Subcutaneous abdominal adipose tissue (tissue), 5 donors: ENCODE data around the gene TSKU.
A peak's percentile ranks its signal among the peaks of the same experiment; 100 is the strongest.

Source experiments
- H3K27ac ChIP-seq: one replicate; pipeline ENCODE4 v1.7.0; 2013; ENCODE audit warnings: low read depth, mild to moderate bottlenecking, inconsistent platforms, low read length, moderate library complexity
- H3K27me3 ChIP-seq, 5 donors: one replicate each; pipeline ENCODE4 v1.7.0; 2013; ENCODE audit warnings: low read length in 5 of 5, inconsistent platforms in 1 of 5; ENCODE audit not compliant: control insufficient read depth in 5 of 5, insufficient read depth in 4 of 5
- H3K36me3 ChIP-seq, 5 donors: one replicate each; pipeline ENCODE4 v1.7.0; 2013; ENCODE audit warnings: low read length in 5 of 5; ENCODE audit not compliant: control insufficient read depth in 5 of 5, insufficient read depth in 5 of 5
- H3K4me1 ChIP-seq, 5 donors: one replicate each; pipeline ENCODE4 v1.7.0; 2013; ENCODE audit warnings: low read length in 5 of 5, mild to moderate bottlenecking in 3 of 5, moderate library complexity in 1 of 5; ENCODE audit not compliant: control insufficient read depth in 5 of 5, insufficient read depth in 5 of 5
- H3K4me3 ChIP-seq, 5 donors: one replicate each; pipeline ENCODE4 v1.7.0; 2013; ENCODE audit warnings: low read length in 5 of 5, low read depth in 1 of 5
- H3K9ac ChIP-seq, 5 donors: one replicate each; pipeline ENCODE4 v1.7.0; 2013; ENCODE audit warnings: low read length in 5 of 5, mild to moderate bottlenecking in 4 of 5, moderate library complexity in 3 of 5
- H3K9me3 ChIP-seq, 5 donors: one replicate each; pipeline ENCODE4 v1.7.0; 2013; ENCODE audit warnings: low read length in 5 of 5; ENCODE audit not compliant: control insufficient read depth in 5 of 5
- donor health status: healthy.
- donor health status: healthy.
- donor health status: healthy.
- donor health status: healthy.
- donor health status: healthy.

TSKU gene

DNA sequence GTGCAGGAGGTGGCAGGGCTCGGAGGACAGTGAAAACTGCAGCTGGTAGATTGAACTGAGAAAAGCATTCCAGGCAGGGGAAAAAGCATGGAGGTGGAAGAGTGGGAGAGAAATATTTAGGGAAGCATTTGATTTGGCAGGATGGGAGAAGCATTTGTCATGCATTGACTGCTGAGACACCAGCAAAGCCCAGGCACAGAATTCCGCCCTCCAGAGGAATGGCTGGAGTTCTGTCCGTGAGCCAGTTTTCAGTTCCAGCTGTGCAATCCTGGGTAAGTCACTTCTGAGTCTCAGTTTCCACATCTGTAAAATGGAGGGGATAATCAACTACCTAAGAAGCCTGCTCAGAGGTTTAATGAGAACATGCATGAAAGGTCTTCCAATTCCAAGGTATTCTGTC lies 4.3 kb upstream of the TSKU start:
- H3K4me1 ChIP-seq, result peaks cover 12 to 59% (median 51%) of the 10 kb centered on the region in 5 donors
- H3K9me3 ChIP-seq, result peaks cover 0 to 5% (median 4%) of the 10 kb centered on the region in 5 donors
- H3K9ac ChIP-seq, result no peak overlapping the region
- H3K4me3 ChIP-seq, result no peak overlapping the region
- H3K36me3 ChIP-seq, result no peaks in the 10 kb centered on the region
- no peak overlapping the region for H3K27ac ChIP-seq
- no peaks in the 10 kb centered on the region for H3K27me3 ChIP-seq

DNA sequence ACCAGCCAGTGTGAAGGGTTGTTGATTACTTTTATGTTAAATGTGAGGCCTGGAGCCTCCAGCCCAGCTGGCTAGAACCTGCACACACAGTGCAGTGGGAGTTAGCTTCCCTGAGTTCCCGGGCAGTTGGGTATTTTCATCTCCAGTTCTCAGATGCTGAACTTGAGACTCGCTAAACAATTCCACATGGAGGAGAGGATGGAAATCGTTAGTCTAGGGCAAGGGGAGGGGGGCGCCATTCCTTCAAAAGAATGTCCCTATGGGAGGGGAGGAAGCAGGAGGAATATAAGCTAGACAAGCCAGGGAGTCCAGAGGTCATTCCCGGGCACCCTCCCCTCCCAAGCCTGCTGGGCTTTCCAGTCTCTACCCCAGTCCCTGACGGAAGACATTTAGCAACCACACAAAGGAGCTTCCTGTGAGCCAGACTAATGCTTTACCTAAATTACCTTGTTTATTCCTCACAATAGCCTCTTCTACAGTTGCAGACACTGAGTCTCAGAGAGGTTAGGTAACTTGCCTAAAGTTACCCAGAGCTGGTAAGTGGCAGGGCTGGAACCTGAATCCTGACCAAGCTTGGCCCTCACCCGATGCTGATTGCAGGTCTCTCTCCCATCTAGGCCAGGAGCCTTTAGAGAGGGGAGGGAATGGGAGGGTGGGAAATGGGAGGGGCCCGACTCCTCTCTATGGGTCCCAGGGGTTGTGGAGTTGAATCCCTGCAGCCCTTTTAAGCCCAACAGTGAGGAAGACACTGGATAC lies 1.9 kb upstream of the TSKU start:
- H3K4me1 ChIP-seq, result peaks cover 22 to 75% (median 70%) of the 10 kb centered on the region in 5 donors
- H3K27me3 ChIP-seq, result no peaks in the 10 kb centered on the region
- H3K9me3 ChIP-seq, result peaks cover 0 to 5% (median 0%) of the 10 kb centered on the region in 5 donors
- H3K9ac ChIP-seq, result peak overlapping the region; percentile 21 to 54 (median 50)
- peak overlapping the region; percentile 95 for H3K27ac ChIP-seq
- H3K36me3 ChIP-seq, result peaks cover 0 to 2% (median 0%) of the 10 kb centered on the region in 5 donors
- peak overlapping the region; percentile 83 to 94 (median 90) for H3K4me3 ChIP-seq

DNA sequence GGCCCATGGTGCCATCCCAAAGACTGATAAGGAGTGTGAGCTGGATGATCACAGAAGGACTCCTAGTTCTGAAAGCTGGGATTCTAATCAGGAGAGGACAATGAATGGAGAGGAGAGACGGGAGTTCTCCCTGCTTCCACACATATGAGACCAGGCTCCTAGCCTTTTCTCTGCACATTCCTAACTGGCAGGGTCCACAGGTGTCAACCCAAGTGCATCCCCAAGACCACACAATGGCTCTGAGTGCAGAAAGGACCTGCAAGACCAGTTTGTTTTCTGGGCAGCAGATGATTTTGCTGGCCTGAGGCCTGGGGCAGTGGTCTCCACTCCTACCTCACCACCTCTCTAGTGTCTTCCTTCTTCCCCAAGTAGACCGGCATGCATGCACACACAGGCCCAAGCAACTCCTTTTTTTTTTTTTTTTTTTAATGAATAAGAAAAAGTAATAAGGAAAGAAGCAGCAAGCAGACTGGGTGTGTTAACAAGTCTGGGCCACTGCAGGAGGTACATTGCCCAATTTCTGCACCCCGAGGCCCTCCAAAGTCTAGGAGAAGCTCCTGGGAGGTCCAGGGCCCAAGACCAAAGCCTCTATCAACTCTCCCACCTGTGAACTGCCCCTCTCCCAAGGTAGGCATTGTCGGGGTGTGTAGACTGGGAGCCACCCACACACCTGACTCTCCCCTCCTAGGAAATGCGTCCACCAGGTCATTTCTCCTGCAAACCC lies 1.2 kb upstream of the TSKU start:
- peak overlapping the region; percentile 83 to 94 (median 90) for H3K4me3 ChIP-seq
- peaks cover 27 to 82% (median 78%) of the 10 kb centered on the region in 5 donors for H3K4me1 ChIP-seq

DNA sequence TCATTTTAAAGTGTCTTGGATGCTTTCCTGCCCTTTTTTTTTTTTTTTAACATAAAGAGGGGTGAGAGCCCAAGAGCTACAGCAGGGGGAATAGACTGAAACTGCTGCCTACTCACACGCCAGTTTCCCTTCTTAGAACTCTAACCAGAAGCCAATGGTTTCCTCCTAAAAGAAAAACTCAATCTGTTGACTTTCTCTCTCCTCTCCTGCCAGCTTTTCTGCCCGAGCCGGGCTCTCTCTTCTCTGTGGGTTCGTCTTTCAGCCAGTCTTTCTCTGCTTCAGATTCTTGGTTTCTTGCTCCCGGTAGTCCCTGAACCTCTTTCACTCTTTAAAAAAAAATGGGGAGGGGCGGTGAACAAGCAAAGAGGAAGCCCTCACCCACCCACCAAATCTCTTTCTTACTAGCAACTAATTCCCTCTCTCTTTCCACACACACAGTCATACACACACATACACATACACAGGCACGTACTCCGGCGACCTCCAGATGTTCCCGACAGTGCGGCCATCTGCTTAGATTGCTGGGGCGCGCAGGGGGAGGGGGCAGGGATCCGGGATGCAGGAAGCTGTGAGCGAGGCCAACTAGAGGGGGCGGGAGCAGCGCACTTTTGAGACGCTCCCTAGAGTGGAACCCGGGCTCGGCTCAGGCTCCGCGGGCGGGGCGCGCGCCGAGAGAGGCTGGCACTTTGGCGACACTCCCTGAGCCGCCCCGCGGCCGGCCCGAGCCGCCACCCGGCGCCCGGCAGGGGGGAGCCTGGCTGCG lies 444 bp upstream of the TSKU start:
- Histone ChIP-seq H3K9ac (peak overlapping the region; percentile 57 to 83 (median 77)), H3K27ac (peak overlapping the region; percentile 95), H3K4me3 (peak overlapping the region; percentile 83 to 94 (median 90)), H3K9me3 (no peaks in the 10 kb centered on the region), H3K4me1 (peaks cover 31 to 87% (median 85%) of the 10 kb centered on the region in 5 donors), H3K36me3 (peaks cover 0 to 7% (median 2%) of the 10 kb centered on the region in 5 donors), H3K27me3 (no peaks in the 10 kb centered on the region)

More for the DNA sequence above, 1.2 kb upstream of the TSKU start:
- H3K36me3 ChIP-seq, result peaks cover 0 to 3% (median 0%) of the 10 kb centered on the region in 5 donors
- H3K9me3 ChIP-seq, result no peaks in the 10 kb centered on the region
- H3K9ac ChIP-seq, result peak overlapping the region; percentile 51 to 83 (median 77)
- peak overlapping the region; percentile 95 for H3K27ac ChIP-seq
- no peaks in the 10 kb centered on the region for H3K27me3 ChIP-seq

DNA sequence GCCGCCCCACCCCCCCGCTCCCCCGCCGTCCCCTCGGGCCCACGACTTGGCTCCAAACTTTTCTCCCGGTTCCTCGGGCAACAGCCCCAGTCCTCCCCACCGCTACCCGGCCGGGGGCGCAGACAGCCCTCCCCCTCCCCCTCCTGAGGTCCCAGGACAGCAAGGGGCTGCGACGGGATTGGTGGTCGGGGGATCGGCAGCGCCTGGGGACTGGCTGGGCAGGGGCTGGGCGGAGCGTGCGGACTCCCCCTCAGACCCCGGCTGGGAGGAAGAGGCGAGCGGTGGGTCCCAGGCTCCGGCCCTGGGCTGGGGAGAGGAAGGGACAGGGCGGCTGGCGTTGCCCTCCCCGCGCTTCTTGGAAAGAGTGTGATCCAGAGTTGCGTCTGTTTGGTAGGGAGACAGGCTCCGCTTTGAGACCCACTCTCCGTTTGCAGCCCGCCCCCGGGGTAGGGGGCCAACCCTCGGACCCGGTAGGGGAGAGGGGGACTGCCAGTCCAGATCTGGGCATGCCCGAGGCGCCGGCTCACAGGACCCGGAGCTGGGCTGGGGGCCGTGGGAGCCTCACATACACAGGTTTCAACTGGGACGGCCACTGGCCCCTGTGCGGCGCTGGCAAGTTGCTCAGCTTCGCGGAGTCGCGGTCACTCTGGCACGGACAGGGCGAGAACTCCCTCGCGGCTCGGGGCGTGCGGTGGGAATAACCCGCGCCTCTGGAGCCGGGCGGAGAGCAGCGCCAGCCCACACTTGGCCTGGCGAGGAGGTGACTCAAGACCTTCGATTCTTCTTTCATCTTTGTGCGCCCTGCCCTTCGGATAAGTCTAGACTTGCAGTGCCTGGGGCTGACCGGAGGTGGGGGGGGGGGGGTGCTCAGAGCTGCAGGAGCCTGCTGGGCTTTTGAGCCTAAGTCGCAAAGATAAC lies 999 bp downstream of the TSKU start:
- Histone ChIP-seq H3K27me3 (no peaks in the 10 kb centered on the region), H3K36me3 (peaks cover 0 to 8% (median 2%) of the 10 kb centered on the region in 5 donors), H3K9ac (peak overlapping the region; percentile 48 to 90 (median 78)), H3K27ac (peak overlapping the region; percentile 95), H3K4me1 (peaks cover 37 to 89% (median 88%) of the 10 kb centered on the region in 5 donors), H3K9me3 (no peaks in the 10 kb centered on the region), H3K4me3 (peak overlapping the region; percentile 72 to 94 (median 90))

DNA sequence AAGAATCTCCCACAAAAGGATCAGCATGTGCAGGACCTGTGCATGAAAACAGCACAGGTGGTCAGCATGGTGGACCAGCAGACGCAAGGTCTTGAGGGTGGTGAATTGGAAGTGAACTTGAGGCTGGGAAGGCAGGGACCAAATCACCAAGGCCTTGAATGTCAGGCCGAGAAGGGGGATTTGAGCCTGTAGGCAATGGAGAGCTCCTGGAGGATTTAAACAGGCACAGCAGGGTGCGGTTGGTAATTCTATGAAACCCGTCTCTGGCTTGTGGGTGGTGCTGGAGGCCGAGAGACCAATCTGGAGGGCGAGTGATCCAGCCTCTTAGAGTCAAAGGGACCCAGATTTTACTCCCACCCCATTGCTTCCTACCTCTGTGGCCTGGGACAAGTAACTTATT lies 2.4 kb downstream of the TSKU start:
- Histone ChIP-seq H3K9me3 (no peaks in the 10 kb centered on the region), H3K36me3 (peaks cover 0 to 10% (median 2%) of the 10 kb centered on the region in 5 donors), H3K9ac (peak overlapping the region in 4 of 5 donors; percentile 13 to 90 (median 82)), H3K4me1 (peaks cover 35 to 93% (median 86%) of the 10 kb centered on the region in 5 donors), H3K4me3 (peak overlapping the region; percentile 72 to 94 (median 90)), H3K27ac (peak overlapping the region; percentile 95), H3K27me3 (no peaks in the 10 kb centered on the region)

DNA sequence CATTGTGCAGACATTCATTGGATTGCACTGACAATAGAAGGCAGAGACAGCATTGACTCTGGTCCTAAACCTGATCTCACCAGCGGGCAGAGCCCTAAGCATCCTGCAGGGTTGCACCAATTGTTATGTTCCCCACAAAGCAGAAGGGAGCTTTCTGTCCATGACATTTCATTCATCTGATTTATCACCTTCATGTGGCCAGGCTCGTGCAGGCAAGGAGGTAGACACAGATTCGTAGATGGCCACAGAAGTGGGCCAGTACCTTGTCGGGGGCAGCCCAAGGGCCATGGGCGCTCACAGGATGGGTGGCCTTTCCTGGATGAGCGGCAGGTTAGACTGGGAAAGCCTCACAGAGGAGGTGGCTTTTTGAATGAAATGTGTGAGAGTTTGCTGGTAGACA lies 2.9 kb downstream of the TSKU start:
- Histone ChIP-seq H3K27me3 (no peaks in the 10 kb centered on the region), H3K4me3 (peak overlapping the region in 4 of 5 donors; percentile 72 to 94 (median 88)), H3K9ac (peak overlapping the region in 2 of 5 donors; percentile 81 to 90), H3K27ac (peak overlapping the region; percentile 95), H3K9me3 (no peaks in the 10 kb centered on the region), H3K36me3 (peaks cover 0 to 10% (median 2%) of the 10 kb centered on the region in 5 donors), H3K4me1 (peaks cover 31 to 92% (median 86%) of the 10 kb centered on the region in 5 donors)

DNA sequence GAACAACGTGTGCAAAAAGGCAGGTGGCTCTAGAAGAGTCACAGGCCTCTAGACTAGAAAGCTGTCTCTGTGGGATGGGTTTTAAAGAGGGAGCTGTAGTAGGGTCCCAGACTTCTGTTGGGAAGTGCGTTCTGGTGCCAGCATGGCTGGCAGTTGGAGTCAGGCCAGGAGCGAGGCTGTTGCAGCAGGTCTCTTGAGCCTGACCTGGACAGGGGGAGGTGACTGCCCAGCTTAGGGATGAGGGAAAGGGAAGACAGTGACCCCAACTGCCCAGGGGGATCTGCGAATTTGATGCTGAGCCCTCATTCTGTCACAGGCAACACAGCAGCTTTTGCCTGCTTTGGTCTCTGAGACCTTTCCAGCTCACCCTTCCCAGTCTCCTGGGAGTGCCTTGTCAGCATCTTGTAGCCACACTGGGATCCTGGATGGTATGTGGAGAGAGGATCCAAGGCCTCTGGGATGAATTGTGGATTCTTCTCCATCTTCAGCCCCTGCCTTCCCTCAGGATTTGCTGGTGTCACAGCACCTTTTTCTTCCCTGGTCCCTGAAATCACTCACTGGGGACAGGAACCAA lies 3.4 kb downstream of the TSKU start:
- peaks cover 30 to 91% (median 86%) of the 10 kb centered on the region in 5 donors for H3K4me1 ChIP-seq
- peak overlapping the region in 3 of 5 donors; percentile 0 to 90 (median 81) for H3K9ac ChIP-seq
- H3K27me3 ChIP-seq, result no peaks in the 10 kb centered on the region
- peak overlapping the region; percentile 95 for H3K27ac ChIP-seq
- no peaks in the 10 kb centered on the region for H3K9me3 ChIP-seq
- H3K36me3 ChIP-seq, result peaks cover 0 to 10% (median 2%) of the 10 kb centered on the region in 5 donors
- peak overlapping the region in 4 of 5 donors; percentile 72 to 94 (median 88) for H3K4me3 ChIP-seq
